ENCODE results near the gene CRYBG2. TPM values are rescaled to one million over a fixed set of nuclear protein-coding genes. Genes with fewer than 3 reads are reported as not detected.
A peak's percentile ranks its signal among the peaks of the same experiment; 100 is the strongest.

The CRYBG2 gene
- polyA plus RNA-seq, 5 donors, result 0.70 to 2.5 (median 1.5) TPM

DNA sequence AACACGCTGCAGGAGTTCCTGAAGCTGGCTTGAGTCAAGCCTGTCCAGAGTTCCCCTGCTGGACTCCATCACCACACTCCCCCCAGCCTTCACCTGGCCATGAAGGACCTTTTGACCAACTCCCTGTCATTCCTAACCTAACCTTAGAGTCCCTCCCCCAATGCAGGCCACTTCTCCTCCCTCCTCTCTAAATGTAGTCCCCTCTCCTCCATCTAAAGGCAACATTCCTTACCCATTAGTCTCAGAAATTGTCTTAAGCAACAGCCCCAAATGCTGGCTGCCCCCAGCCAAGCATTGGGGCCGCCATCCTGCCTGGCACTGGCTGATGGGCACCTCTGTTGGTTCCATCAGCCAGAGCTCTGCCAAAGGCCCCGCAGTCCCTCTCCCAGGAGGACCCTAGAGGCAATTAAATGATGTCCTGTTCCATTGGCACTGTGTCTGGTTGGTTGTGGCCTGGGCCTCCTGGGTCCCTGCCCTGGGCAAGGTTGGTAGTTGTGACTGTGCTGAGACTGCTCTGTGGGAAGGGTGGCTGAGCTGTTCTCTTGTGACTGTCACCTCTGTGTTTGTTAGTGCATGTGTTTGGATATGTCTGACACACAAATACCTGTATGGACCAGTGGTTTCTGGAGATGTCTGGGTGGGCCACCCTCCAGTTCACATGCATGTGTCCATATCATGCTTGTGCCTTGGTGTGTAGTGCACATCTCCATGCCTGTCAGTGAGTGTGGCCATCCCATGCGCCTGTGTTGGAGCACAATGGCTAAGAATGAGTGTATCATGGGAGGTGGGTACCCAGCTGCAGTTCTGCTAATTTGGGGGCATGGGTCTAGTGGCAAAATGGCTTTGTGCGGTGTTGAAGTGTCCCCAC, 72.6 kb downstream of the CRYBG2 start:
- no peak for DNase-seq

- DNase-seq, result no peak
These were observed 73.4 kb downstream of the CRYBG2 start for GRCh38 chr1:26280333-26281042.

DNA sequence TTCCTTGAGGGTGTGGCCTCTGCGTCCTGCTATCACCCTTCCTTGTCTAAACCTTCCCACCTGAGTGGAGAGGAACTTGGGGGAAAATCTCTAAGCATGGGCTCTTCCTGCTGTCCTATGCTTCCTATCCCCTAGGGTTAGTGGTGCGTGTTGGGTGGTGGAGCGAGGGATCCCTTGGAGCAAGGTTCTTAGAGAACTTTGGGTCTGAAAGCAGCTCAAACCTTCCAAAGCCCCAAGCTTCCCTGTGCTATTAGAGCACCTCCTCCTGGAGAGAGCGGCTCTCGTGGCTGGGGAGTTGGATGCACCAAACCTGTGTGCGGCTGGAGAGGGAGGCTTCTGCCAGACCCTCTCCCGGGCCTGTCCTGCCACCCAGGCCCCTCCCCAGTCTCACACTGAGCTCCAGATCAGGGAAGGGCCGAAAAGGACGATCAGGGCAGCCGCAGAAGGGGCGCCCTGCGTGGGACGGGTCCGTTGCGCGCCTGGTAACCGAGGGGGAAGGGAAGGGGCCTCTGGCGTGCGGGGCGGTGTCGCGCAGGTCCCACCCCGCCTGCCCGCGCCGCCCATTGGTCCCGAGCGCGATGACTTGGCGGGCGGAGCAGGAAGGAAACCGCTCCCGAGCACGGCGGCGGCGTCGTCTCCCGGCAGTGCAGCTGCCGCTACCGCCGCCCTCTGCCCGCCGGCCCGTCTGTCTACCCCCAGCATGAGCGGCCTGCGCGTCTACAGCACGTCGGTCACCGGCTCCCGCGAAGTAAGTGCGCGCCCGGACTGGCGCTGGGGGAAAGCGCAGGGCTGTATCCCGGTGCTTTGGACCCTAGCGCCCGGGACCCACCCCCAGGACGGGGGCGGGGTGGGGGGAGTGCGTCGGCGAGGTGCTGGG, 74.2 kb downstream of the CRYBG2 start, which contains the start of gene SH3BGRL3:
Gene SH3BGRL3 (plus strand): TSS at position 631 of the 877 bp plus-strand sequence. CDS start 70 bp downstream, at position 701.
- peak; percentile 86 to 89 for DNase-seq

DNA sequence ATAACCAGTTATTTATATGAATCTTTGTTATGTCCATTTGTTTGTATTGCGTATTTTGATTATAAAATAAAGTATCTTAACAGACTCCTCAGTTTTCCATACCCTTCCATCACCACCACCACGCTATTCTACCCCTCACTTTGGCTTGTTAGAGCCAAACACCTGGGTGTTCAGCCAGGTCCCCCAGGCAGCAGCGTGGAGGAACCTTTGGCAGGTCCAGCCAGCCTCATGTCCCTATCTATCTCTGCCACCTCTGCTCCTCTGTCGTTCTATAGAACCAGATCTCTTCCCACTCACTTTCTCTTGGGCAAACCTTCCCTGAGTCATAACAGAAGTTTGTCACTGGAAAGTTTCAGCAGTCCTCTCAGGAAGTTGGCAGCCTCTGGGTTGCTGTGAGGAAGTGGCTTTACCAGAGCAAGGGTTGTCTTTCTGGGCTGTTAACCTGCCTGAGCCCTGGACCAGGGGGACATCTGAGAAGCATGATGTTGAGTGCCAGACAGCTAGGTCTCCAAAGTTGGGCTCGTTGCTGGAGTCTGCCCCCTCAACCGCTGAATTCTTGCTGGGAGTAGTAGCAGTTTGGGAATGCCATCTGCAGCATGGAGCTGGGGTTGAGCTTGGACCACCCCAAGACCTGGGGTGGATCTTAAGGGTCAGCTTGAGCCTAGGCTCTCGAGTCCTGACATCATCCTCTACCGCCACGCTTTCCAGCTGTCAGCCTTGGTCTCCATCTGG, 75.0 kb downstream of the CRYBG2 start:
- no peak for DNase-seq

DNA sequence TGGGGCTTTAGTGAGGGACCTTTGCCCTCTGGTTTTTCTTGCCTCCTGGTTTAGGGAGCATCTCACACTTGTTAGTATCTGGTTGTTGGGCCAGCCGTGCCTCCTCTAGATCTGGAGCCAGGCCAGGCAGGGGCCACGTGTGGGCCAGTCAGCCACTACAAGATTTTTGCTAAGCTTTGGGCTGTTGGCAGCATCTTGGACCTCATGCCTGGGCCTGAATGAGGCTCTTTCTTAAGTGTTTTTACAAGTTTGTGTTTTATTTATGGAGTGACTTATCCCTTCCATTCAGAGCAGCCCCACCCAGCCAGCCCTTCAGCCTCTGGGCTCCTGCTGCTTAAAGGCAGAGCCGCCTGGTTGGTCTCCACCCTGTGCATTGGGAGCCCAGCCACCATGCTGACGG, 75.6 kb downstream of the CRYBG2 start:
- no peak for DNase-seq

DNA sequence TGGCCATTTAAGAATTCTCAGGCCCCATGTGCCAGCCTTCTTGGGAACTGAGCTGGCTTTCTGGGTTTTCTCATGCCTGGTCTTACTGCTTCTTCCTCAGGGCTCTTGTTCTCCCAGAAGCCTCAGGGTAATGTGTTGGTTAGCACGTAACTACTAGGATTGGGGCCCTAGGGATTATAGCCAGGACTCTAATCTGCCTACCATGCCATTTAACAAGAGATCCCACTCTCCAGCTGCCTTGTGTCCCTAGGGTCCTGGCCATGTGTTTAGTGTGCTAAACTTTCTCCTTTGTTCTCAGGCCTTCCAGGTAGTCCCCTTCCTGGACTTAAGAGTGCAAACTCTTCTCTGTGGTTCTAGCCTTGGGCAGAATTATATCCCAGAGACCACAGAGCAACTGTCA, 76.2 kb downstream of the CRYBG2 start:
- no peak for DNase-seq

- no peak for DNase-seq
These were observed 76.7 kb downstream of the CRYBG2 start for GRCh38 chr1:26277261-26277661.

DNA sequence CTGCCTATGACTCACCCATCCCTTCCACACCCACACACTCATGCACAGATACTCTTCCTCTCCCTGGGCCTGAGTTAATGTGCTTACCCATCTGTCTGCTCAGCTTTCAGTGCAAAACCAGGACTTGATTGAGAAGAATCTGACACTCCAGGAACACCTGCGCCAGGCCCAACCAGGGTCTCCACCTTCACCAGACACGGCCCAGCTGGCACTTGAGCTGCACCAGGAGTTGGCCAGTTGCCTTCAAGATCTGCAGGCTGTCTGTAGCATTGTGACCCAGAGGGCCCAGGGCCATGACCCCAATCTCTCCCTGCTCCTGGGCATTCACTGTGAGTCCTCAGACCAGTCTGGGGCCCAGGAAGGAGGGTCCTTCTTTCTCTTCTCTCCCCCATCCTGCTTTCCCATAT, 77.5 kb downstream of the CRYBG2 start:
- DNase-seq, result no peak

- DNase-seq, result peak; percentile 67 to 75
These were observed 78.1 kb downstream of the CRYBG2 start for GRCh38 chr1:26275580-26276431.

- no peak for DNase-seq
These were observed 79.0 kb downstream of the CRYBG2 start for GRCh38 chr1:26274801-26275425.

Other genes starting within 250 kb of the CRYBG2 start
- gene PDIK1L, start 242.3 kb downstream of the CRYBG2 start, polyA plus RNA-seq (ENCODE audit: insufficient read depth in 1 of 5, insufficient read length in 5 of 5, low replicate concordance in 1 of 5), result 10 to 100 TPM; 17.2 to 26.9 (median 24.0) TPM
- gene FAM110D, start 195.1 kb downstream of the CRYBG2 start, polyA plus RNA-seq (ENCODE audit: insufficient read depth in 1 of 5, insufficient read length in 5 of 5, low replicate concordance in 1 of 5), result 1 to 10 TPM; 1.2 to 2.0 (median 1.6) TPM
- not detected for gene C1orf232, start 185.2 kb downstream of the CRYBG2 start, polyA plus RNA-seq (ENCODE audit: insufficient read depth in 1 of 5, insufficient read length in 5 of 5, low replicate concordance in 1 of 5)
- gene ZNF593, start 184.2 kb downstream of the CRYBG2 start, polyA plus RNA-seq (ENCODE audit: insufficient read depth in 1 of 5, insufficient read length in 5 of 5, low replicate concordance in 1 of 5), result 10 to 100 TPM in 3 of 5 donors, 1 to 10 TPM in 2; 8.1 to 23.0 (median 14.2) TPM
- 1 to 10 TPM in 4 of 5 donors, under 1 TPM in 1; 0.75 to 2.0 (median 1.2) TPM for gene ZNF593OS, start 182.3 kb downstream of the CRYBG2 start, polyA plus RNA-seq (ENCODE audit: insufficient read depth in 1 of 5, insufficient read length in 5 of 5, low replicate concordance in 1 of 5)
- 10 to 100 TPM; 15.2 to 25.9 (median 24.0) TPM for gene CNKSR1, start 176.6 kb downstream of the CRYBG2 start, polyA plus RNA-seq (ENCODE audit: insufficient read depth in 1 of 5, insufficient read length in 5 of 5, low replicate concordance in 1 of 5)
- gene CATSPER4, start 163.5 kb downstream of the CRYBG2 start, polyA plus RNA-seq (ENCODE audit: insufficient read depth in 1 of 5, insufficient read length in 5 of 5, low replicate concordance in 1 of 5), result under 1 TPM in 1 of 5 donors, not detected in 4; 0.08 TPM
- gene CEP85, start 119.9 kb downstream of the CRYBG2 start, polyA plus RNA-seq (ENCODE audit: insufficient read depth in 1 of 5, insufficient read length in 5 of 5, low replicate concordance in 1 of 5), result 10 to 100 TPM; 20.0 to 26.4 (median 21.9) TPM
- gene SH3BGRL3, start 74.0 kb downstream of the CRYBG2 start, polyA plus RNA-seq (ENCODE audit: insufficient read depth in 1 of 5, insufficient read length in 5 of 5, low replicate concordance in 1 of 5), result 100 to 1,000 TPM in 2 of 5 donors, 10 to 100 TPM in 3; 89.9 to 123 (median 98.7) TPM
- 10 to 100 TPM; 23.7 to 29.6 (median 27.9) TPM for gene UBXN11, start 47.5 kb downstream of the CRYBG2 start, polyA plus RNA-seq (ENCODE audit: insufficient read depth in 1 of 5, insufficient read length in 5 of 5, low replicate concordance in 1 of 5)
- gene CD52, start 36.2 kb downstream of the CRYBG2 start, polyA plus RNA-seq (ENCODE audit: insufficient read depth in 1 of 5, insufficient read length in 5 of 5, low replicate concordance in 1 of 5), result 1 to 10 TPM; 2.8 to 7.0 (median 5.6) TPM
- under 1 TPM in 4 of 5 donors, not detected in 1; 0.10 to 0.27 (median 0.19) TPM for gene ZNF683, start 18.6 kb upstream of the CRYBG2 start, polyA plus RNA-seq (ENCODE audit: insufficient read depth in 1 of 5, insufficient read length in 5 of 5, low replicate concordance in 1 of 5)
- under 1 TPM; 0.06 to 0.10 (median 0.08) TPM for gene LIN28A, start 56.7 kb upstream of the CRYBG2 start, polyA plus RNA-seq (ENCODE audit: insufficient read depth in 1 of 5, insufficient read length in 5 of 5, low replicate concordance in 1 of 5)
- gene DHDDS, start 78.2 kb upstream of the CRYBG2 start, polyA plus RNA-seq (ENCODE audit: insufficient read depth in 1 of 5, insufficient read length in 5 of 5, low replicate concordance in 1 of 5), result 10 to 100 TPM; 27.5 to 36.6 (median 35.4) TPM
- gene HMGN2, start 118.3 kb upstream of the CRYBG2 start, polyA plus RNA-seq (ENCODE audit: insufficient read depth in 1 of 5, insufficient read length in 5 of 5, low replicate concordance in 1 of 5), result 1,000 to 10,000 TPM; 1,072 to 1,438 (median 1,211) TPM
- gene RPS6KA1, start 175.6 kb upstream of the CRYBG2 start, polyA plus RNA-seq (ENCODE audit: insufficient read depth in 1 of 5, insufficient read length in 5 of 5, low replicate concordance in 1 of 5), result 10 to 100 TPM; 19.3 to 27.8 (median 23.4) TPM